ENCODE results near the gene C10orf71.

Gene C10orf71

GRCh38 chr10:49272251-49273081 lies 26.5 kb upstream of the C10orf71 start:
- H4K5ac ChIP-seq (ENCODE audit: low read length) = no peak overlapping the region
- H3K79me1 ChIP-seq (ENCODE audit: low read length) = no peaks in the 10 kb centered on the region
- H3K4me2 ChIP-seq (ENCODE audit: low read length) = no peak overlapping the region
- H3K56ac ChIP-seq (ENCODE audit: low read length) = no peak overlapping the region
- H4K8ac ChIP-seq (ENCODE audit: low read depth, low read length) = no peak overlapping the region
- no peak for DNase-seq
- no peak overlapping the region for H3K23ac ChIP-seq (ENCODE audit: low read length)
- no peak overlapping the region for H2AK5ac ChIP-seq (ENCODE audit: low read length)
- H3K27ac ChIP-seq (ENCODE audit: low read depth, low read length) = no peak overlapping the region
- no peaks in the 10 kb centered on the region for H3K36me3 ChIP-seq (ENCODE audit: control insufficient read depth, insufficient read depth, low read length)
- no peaks in the 10 kb centered on the region for H3K27me3 ChIP-seq (ENCODE audit: insufficient read depth, low read length, poor library complexity)
- H2BK15ac ChIP-seq (replicated peaks; ENCODE audit: low read depth) = no peak overlapping the region
- H3K4me1 ChIP-seq (ENCODE audit: control insufficient read depth, low read depth, low read length) = no peaks in the 10 kb centered on the region
- no peak overlapping the region for H2BK120ac ChIP-seq (ENCODE audit: low read depth, low read length)
- H3K4me3 ChIP-seq (ENCODE audit: low read length) = no peak overlapping the region
- H3K4ac ChIP-seq (ENCODE audit: low read depth, low read length) = no peak overlapping the region
- H3K18ac ChIP-seq (ENCODE audit: low read length) = no peak overlapping the region
- H3K79me2 ChIP-seq (ENCODE audit: control insufficient read depth, insufficient read depth, low read length) = no peaks in the 10 kb centered on the region
- no peak overlapping the region for H3K9ac ChIP-seq (ENCODE audit: low read length)
- no CpG with 5 or more reads among the region's 21 CpGs for WGBS (ENCODE audit: extremely low coverage, insufficient coverage, low lambda C conversion rate)
- H2BK5ac ChIP-seq (ENCODE audit: low read length) = no peak overlapping the region

- H3K23ac ChIP-seq (ENCODE audit: low read length) = no peak overlapping the region
- H3K4me2 ChIP-seq (ENCODE audit: low read length) = no peak overlapping the region
- DNase-seq = no peak
- no peaks in the 10 kb centered on the region for H3K79me2 ChIP-seq (ENCODE audit: control insufficient read depth, insufficient read depth, low read length)
- no peak overlapping the region for H4K5ac ChIP-seq (ENCODE audit: low read length)
- H3K79me1 ChIP-seq (ENCODE audit: low read length) = no peaks in the 10 kb centered on the region
- no peak overlapping the region for H3K4ac ChIP-seq (ENCODE audit: low read depth, low read length)
- no peak overlapping the region for H2BK5ac ChIP-seq (ENCODE audit: low read length)
- no peak overlapping the region for H2BK120ac ChIP-seq (ENCODE audit: low read depth, low read length)
- H3K56ac ChIP-seq (ENCODE audit: low read length) = no peak overlapping the region
- H3K4me3 ChIP-seq (ENCODE audit: low read length) = no peak overlapping the region
- no peak overlapping the region for H3K18ac ChIP-seq (ENCODE audit: low read length)
- H2AK5ac ChIP-seq (ENCODE audit: low read length) = no peak overlapping the region
- H3K27ac ChIP-seq (ENCODE audit: low read depth, low read length) = no peak overlapping the region
- H4K8ac ChIP-seq (ENCODE audit: low read depth, low read length) = no peak overlapping the region
- H2BK15ac ChIP-seq (replicated peaks; ENCODE audit: low read depth) = no peak overlapping the region
- no peaks in the 10 kb centered on the region for H3K4me1 ChIP-seq (ENCODE audit: control insufficient read depth, low read depth, low read length)
- no peaks in the 10 kb centered on the region for H3K27me3 ChIP-seq (ENCODE audit: insufficient read depth, low read length, poor library complexity)
- no peaks in the 10 kb centered on the region for H3K36me3 ChIP-seq (ENCODE audit: control insufficient read depth, insufficient read depth, low read length)
- no peak overlapping the region for H3K9ac ChIP-seq (ENCODE audit: low read length)
- no CpG with 5 or more reads among the region's 1 CpG for WGBS (ENCODE audit: extremely low coverage, insufficient coverage, low lambda C conversion rate)
Observed at GRCh38 chr10:49273082-49273465, 25.9 kb upstream of the C10orf71 start.

GRCh38 chr10:49273626-49274025 lies 25.3 kb upstream of the C10orf71 start:
- no peaks in the 10 kb centered on the region for H3K4me1 ChIP-seq (ENCODE audit: control insufficient read depth, low read depth, low read length)
- H3K79me2 ChIP-seq (ENCODE audit: control insufficient read depth, insufficient read depth, low read length) = no peaks in the 10 kb centered on the region
- no peak overlapping the region for H4K8ac ChIP-seq (ENCODE audit: low read depth, low read length)
- H2BK5ac ChIP-seq (ENCODE audit: low read length) = no peak overlapping the region
- no peak overlapping the region for H3K9ac ChIP-seq (ENCODE audit: low read length)
- H3K27me3 ChIP-seq (ENCODE audit: insufficient read depth, low read length, poor library complexity) = no peaks in the 10 kb centered on the region
- H2BK15ac ChIP-seq (replicated peaks; ENCODE audit: low read depth) = no peak overlapping the region
- H3K79me1 ChIP-seq (ENCODE audit: low read length) = no peaks in the 10 kb centered on the region
- H2AK5ac ChIP-seq (ENCODE audit: low read length) = no peak overlapping the region
- no peak overlapping the region for H3K18ac ChIP-seq (ENCODE audit: low read length)
- H3K56ac ChIP-seq (ENCODE audit: low read length) = no peak overlapping the region
- H3K36me3 ChIP-seq (ENCODE audit: control insufficient read depth, insufficient read depth, low read length) = no peaks in the 10 kb centered on the region
- H3K23ac ChIP-seq (ENCODE audit: low read length) = no peak overlapping the region
- no peak overlapping the region for H2BK120ac ChIP-seq (ENCODE audit: low read depth, low read length)
- no peak overlapping the region for H3K4me3 ChIP-seq (ENCODE audit: low read length)
- H3K27ac ChIP-seq (ENCODE audit: low read depth, low read length) = no peak overlapping the region
- DNase-seq = no peak
- no peak overlapping the region for H3K4me2 ChIP-seq (ENCODE audit: low read length)
- no CpG with 5 or more reads among the region's 8 CpGs for WGBS (ENCODE audit: extremely low coverage, insufficient coverage, low lambda C conversion rate)
- no peak overlapping the region for H4K5ac ChIP-seq (ENCODE audit: low read length)
- no peak overlapping the region for H3K4ac ChIP-seq (ENCODE audit: low read depth, low read length)

- no peaks in the 10 kb centered on the region for H3K79me2 ChIP-seq (ENCODE audit: control insufficient read depth, insufficient read depth, low read length)
- H4K8ac ChIP-seq (ENCODE audit: low read depth, low read length) = no peak overlapping the region
- H3K23ac ChIP-seq (ENCODE audit: low read length) = no peak overlapping the region
- no peak overlapping the region for H3K18ac ChIP-seq (ENCODE audit: low read length)
- no peak overlapping the region for H2BK15ac ChIP-seq (replicated peaks; ENCODE audit: low read depth)
- H3K9ac ChIP-seq (ENCODE audit: low read length) = no peak overlapping the region
- H2BK5ac ChIP-seq (ENCODE audit: low read length) = no peak overlapping the region
- no peak overlapping the region for H2BK120ac ChIP-seq (ENCODE audit: low read depth, low read length)
- no peak overlapping the region for H2AK5ac ChIP-seq (ENCODE audit: low read length)
- H3K36me3 ChIP-seq (ENCODE audit: control insufficient read depth, insufficient read depth, low read length) = no peaks in the 10 kb centered on the region
- H4K5ac ChIP-seq (ENCODE audit: low read length) = no peak overlapping the region
- no peak overlapping the region for H3K4me2 ChIP-seq (ENCODE audit: low read length)
- H3K27ac ChIP-seq (ENCODE audit: low read depth, low read length) = no peak overlapping the region
- no peak overlapping the region for H3K4ac ChIP-seq (ENCODE audit: low read depth, low read length)
- WGBS (ENCODE audit: extremely low coverage, insufficient coverage, low lambda C conversion rate) = no CpG with 5 or more reads among the region's 6 CpGs
- H3K56ac ChIP-seq (ENCODE audit: low read length) = no peak overlapping the region
- H3K79me1 ChIP-seq (ENCODE audit: low read length) = no peaks in the 10 kb centered on the region
- DNase-seq = no peak
- H3K4me1 ChIP-seq (ENCODE audit: control insufficient read depth, low read depth, low read length) = no peaks in the 10 kb centered on the region
- H3K4me3 ChIP-seq (ENCODE audit: low read length) = no peak overlapping the region
- H3K27me3 ChIP-seq (ENCODE audit: insufficient read depth, low read length, poor library complexity) = no peaks in the 10 kb centered on the region
Observed at GRCh38 chr10:49274886-49275285, 24.1 kb upstream of the C10orf71 start.

- Histone ChIP-seq H3K79me2 (ENCODE audit: control insufficient read depth, insufficient read depth, low read length) (no peaks in the 10 kb centered on the region), H3K36me3 (ENCODE audit: control insufficient read depth, insufficient read depth, low read length) (no peaks in the 10 kb centered on the region), H4K8ac (ENCODE audit: low read depth, low read length) (no peak overlapping the region), H2BK5ac (ENCODE audit: low read length) (no peak overlapping the region), H3K4ac (ENCODE audit: low read depth, low read length) (no peak overlapping the region), H3K4me2 (ENCODE audit: low read length) (no peak overlapping the region), H3K23ac (ENCODE audit: low read length) (no peak overlapping the region), H2AK5ac (ENCODE audit: low read length) (no peak overlapping the region), H3K9ac (ENCODE audit: low read length) (no peak overlapping the region), H3K4me1 (ENCODE audit: control insufficient read depth, low read depth, low read length) (no peaks in the 10 kb centered on the region), H3K18ac (ENCODE audit: low read length) (no peak overlapping the region), H3K56ac (ENCODE audit: low read length) (no peak overlapping the region), H4K5ac (ENCODE audit: low read length) (no peak overlapping the region), H2BK120ac (ENCODE audit: low read depth, low read length) (no peak overlapping the region), H3K4me3 (ENCODE audit: low read length) (no peak overlapping the region), H2BK15ac (replicated peaks; ENCODE audit: low read depth) (no peak overlapping the region), H3K27me3 (ENCODE audit: insufficient read depth, low read length, poor library complexity) (no peaks in the 10 kb centered on the region), H3K27ac (ENCODE audit: low read depth, low read length) (no peak overlapping the region), H3K79me1 (ENCODE audit: low read length) (no peaks in the 10 kb centered on the region)
- WGBS (ENCODE audit: extremely low coverage, insufficient coverage, low lambda C conversion rate) = no CpG with 5 or more reads among the region's 4 CpGs
- no peak for DNase-seq
Observed at GRCh38 chr10:49275896-49276295, 23.1 kb upstream of the C10orf71 start.

GRCh38 chr10:49276596-49276995 lies 22.4 kb upstream of the C10orf71 start:
- no peak overlapping the region for H2BK120ac ChIP-seq (ENCODE audit: low read depth, low read length)
- no peaks in the 10 kb centered on the region for H3K79me1 ChIP-seq (ENCODE audit: low read length)
- no CpG with 5 or more reads among the region's 4 CpGs for WGBS (ENCODE audit: extremely low coverage, insufficient coverage, low lambda C conversion rate)
- H3K23ac ChIP-seq (ENCODE audit: low read length) = no peak overlapping the region
- H2BK15ac ChIP-seq (replicated peaks; ENCODE audit: low read depth) = no peak overlapping the region
- no peaks in the 10 kb centered on the region for H3K79me2 ChIP-seq (ENCODE audit: control insufficient read depth, insufficient read depth, low read length)
- no peak for DNase-seq
- no peak overlapping the region for H3K56ac ChIP-seq (ENCODE audit: low read length)
- H4K8ac ChIP-seq (ENCODE audit: low read depth, low read length) = no peak overlapping the region
- no peak overlapping the region for H2BK5ac ChIP-seq (ENCODE audit: low read length)
- H3K18ac ChIP-seq (ENCODE audit: low read length) = no peak overlapping the region
- H3K36me3 ChIP-seq (ENCODE audit: control insufficient read depth, insufficient read depth, low read length) = no peaks in the 10 kb centered on the region
- no peak overlapping the region for H2AK5ac ChIP-seq (ENCODE audit: low read length)
- no peak overlapping the region for H3K9ac ChIP-seq (ENCODE audit: low read length)
- H4K5ac ChIP-seq (ENCODE audit: low read length) = no peak overlapping the region
- no peak overlapping the region for H3K27ac ChIP-seq (ENCODE audit: low read depth, low read length)
- H3K4me1 ChIP-seq (ENCODE audit: control insufficient read depth, low read depth, low read length) = no peaks in the 10 kb centered on the region
- no peak overlapping the region for H3K4ac ChIP-seq (ENCODE audit: low read depth, low read length)
- H3K4me2 ChIP-seq (ENCODE audit: low read length) = no peak overlapping the region
- H3K4me3 ChIP-seq (ENCODE audit: low read length) = no peak overlapping the region
- H3K27me3 ChIP-seq (ENCODE audit: insufficient read depth, low read length, poor library complexity) = no peaks in the 10 kb centered on the region
